Right atrium auricular region (tissue), 2 donors: ENCODE data around the gene SOCS7. TPM values are rescaled to one million over a fixed set of nuclear protein-coding genes. Genes with fewer than 3 reads are reported as not detected.

Source experiments
- DNase-seq: peaks from one replicate; pipeline ENCODE4 v3.0.0-alpha.2; 2019; ENCODE audit warnings: low spot score
- H3K27ac ChIP-seq, 2 donors: fragments of 200-600 bp; sonication (generic); 1 replicate in 1 of 2; 2 replicates in 1 of 2; pipeline ENCODE4 v1.5.1; 2016 to 2019
- H3K27me3 ChIP-seq, 2 donors: fragments of 200-600 bp; sonication (generic); one replicate each; pipeline versions ENCODE4 v1.5.1 to v1.6.0; 2017 to 2019
- H3K36me3 ChIP-seq: fragments of 200-600 bp; sonication (generic); one replicate; pipeline ENCODE4 v1.5.1; 2016
- H3K4me1 ChIP-seq, 2 donors: fragments of 200-600 bp; sonication (generic); one replicate each; pipeline versions ENCODE4 v1.5.1 to v1.6.0; 2017 to 2019
- H3K4me3 ChIP-seq, 2 donors: fragments of 200-600 bp; sonication (generic); 1 replicate in 1 of 2; 2 replicates in 1 of 2; pipeline ENCODE4 v1.5.1; 2017 to 2019; ENCODE audit warnings: mild to moderate bottlenecking in 1 of 2, moderate library complexity in 1 of 2
- H3K9me3 ChIP-seq, 2 donors: fragments of 200-600 bp; sonication (generic); one replicate each; pipeline ENCODE4 v1.5.1; 2019
- CTCF ChIP-seq, 2 donors: fragments of 200-600 bp; sonication (generic); IDR thresholded peaks; one replicate each; pipeline ENCODE4 v1.5.1; 2019; ENCODE audit warnings: antibody characterized with exemption in 2 of 2
- total RNA-seq, 2 donors: library from RNA; depleted of rRNA; stranded (reverse); fragments of >200 nt; gene quantifications; one replicate each; pipeline ENCODE4 v1.1.0, GENCODE V29; 2016

The SOCS7 gene
- total RNA-seq, 2 donors from 2014 or later, result 12.2 to 14.8 TPM

GRCh38 chr17:38453951-38454421 is 102.3 kb downstream of the SOCS7 start:
- peaks cover 11% of the 10 kb centered on the region for H3K36me3 ChIP-seq
- H3K9me3 ChIP-seq, result no peaks in the 10 kb centered on the region
- peaks cover 6 to 92% of the 10 kb centered on the region in 2 donors for H3K4me1 ChIP-seq
- peak overlapping the region; percentile 91 to 94 for H3K27ac ChIP-seq
- H3K27me3 ChIP-seq, result no peaks in the 10 kb centered on the region
- no peak for TF ChIP-seq CTCF (IDR thresholded peaks at IDR 0.05)
- no peak for DNase-seq
- peak overlapping the region; percentile 34 to 51 for H3K4me3 ChIP-seq

- peak; percentile 88 for DNase-seq
- Histone ChIP-seq H3K9me3 (no peaks in the 10 kb centered on the region), H3K36me3 (peaks cover 16% of the 10 kb centered on the region), H3K4me3 (peak overlapping the region; percentile 34 to 51), H3K27me3 (no peaks in the 10 kb centered on the region), H3K4me1 (peaks cover 6 to 92% of the 10 kb centered on the region in 2 donors), H3K27ac (peak overlapping the region; percentile 91 to 94)
- TF ChIP-seq CTCF (IDR thresholded peaks at IDR 0.05), result no peak
Observed at GRCh38 chr17:38454532-38454931, 102.9 kb downstream of the SOCS7 start.

Other genes with a start within 250 kb of the SOCS7 start
- not detected for gene TBC1D3E, start 223.9 kb upstream of the SOCS7 start, total RNA-seq
- not detected for gene TBC1D3, start 159.3 kb upstream of the SOCS7 start, total RNA-seq
- gene MRPL45, start 54.7 kb upstream of the SOCS7 start, total RNA-seq, result 10 to 100 TPM; 23.0 to 26.9 TPM
- gene GPR179, start 7.9 kb upstream of the SOCS7 start, total RNA-seq, result not detected
- 10 to 100 TPM; 59.9 to 95.6 TPM for gene ARHGAP23, start 76.6 kb downstream of the SOCS7 start, total RNA-seq